Fibroblast of upper back skin (primary cell): ENCODE measurements around the gene GAMT.

Experiments used
- DNase-seq: peaks from one replicate; pipeline ENCODE4 v3.0.0-alpha.2; 2013

The GAMT gene

GRCh38 chr19:1362387-1363257 lies 38.7 kb downstream of the GAMT start:
- DNase-seq = no peak

DNA sequence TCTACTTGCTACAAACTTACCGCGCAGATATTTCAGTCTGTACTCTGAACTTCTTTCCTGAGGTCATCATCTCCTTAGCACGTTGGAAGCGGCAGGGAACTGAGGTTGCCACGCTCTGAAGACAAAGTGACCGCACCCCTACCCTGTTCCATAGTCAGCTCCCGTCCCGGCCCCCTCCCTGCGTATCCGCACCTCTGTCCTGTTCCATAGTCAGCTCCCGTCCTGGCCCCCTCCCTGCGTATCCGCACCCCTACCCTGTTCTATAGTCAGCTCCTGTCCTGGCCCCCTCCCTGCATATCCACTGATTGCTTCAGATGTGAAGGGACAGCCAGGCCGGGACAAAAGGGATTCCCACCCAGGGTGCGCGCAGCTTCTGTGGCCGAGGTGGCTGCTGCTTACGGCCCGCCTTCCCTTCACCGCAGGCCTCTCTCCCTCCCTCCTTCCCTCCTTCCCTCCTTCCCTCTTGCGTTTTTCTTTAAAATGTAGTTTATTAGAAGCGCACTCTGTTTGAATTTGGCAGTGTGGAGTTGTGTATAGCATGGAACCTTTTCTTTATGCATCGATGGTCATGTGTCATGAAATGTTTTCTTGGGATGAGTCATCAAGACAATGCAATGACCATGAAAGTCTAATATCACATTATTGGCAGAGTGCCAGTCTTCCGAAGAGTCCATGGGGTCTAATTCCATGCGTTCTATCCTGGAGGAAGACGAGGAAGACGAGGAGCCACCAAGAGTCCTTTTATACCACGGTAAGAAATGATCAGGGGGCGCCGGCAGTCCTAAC lies 39.5 kb downstream of the GAMT start:
- DNase-seq = peak; percentile 89

GRCh38 chr19:1360818-1361461 lies 40.4 kb downstream of the GAMT start:
- DNase-seq = peak; percentile 84

DNA sequence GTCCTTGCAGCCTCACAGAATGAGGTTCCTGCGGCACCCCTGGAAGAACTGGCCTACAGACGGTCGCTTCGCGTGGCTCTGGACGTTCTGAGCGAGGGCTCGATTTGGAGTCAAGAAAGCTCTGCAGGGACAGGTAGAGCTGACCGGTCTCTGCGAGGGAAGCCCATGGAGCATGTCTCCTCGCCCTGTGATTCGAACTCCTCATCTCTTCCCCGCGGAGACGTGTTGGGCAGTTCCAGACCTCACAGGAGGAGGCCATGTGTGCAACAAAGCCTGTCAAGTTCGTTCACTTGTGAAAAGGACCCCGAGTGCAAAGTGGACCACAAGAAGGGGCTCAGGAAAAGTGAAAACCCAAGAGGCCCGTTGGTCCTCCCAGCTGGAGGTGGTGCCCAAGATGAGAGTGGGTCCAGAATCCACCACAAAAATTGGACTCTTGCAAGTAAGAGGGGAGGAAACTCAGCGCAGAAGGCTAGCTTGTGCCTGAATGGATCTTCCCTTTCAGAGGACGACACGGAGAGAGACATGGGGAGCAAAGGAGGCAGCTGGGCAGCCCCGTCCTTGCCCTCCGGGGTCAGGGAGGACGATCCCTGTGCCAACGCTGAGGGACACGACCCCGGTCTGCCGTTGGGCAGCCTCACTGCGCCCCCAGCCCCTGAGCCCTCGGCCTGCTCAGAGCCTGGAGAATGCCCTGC lies 41.1 kb downstream of the GAMT start:
- DNase-seq = no peak

GRCh38 chr19:1357531-1358109 lies 43.7 kb downstream of the GAMT start:
- no peak for DNase-seq

DNA sequence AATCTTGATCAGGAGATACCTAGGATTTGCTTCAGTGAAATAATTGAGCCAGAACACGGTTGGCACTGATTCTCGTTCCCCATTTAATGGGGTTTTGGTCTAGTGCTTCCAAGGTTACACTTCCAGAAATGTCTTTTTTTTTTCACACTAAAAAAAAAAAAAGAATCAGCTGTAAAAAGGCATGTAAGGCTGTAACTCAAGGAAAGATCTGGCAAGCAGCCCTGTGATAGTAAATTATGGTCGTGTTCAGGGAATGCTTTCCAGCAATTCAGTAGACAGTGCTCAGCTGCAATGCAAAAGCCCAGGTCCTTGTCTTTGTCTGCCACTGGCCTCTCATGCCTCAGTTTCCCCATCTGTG lies 44.9 kb downstream of the GAMT start:
- peak; percentile 76 for DNase-seq

DNA sequence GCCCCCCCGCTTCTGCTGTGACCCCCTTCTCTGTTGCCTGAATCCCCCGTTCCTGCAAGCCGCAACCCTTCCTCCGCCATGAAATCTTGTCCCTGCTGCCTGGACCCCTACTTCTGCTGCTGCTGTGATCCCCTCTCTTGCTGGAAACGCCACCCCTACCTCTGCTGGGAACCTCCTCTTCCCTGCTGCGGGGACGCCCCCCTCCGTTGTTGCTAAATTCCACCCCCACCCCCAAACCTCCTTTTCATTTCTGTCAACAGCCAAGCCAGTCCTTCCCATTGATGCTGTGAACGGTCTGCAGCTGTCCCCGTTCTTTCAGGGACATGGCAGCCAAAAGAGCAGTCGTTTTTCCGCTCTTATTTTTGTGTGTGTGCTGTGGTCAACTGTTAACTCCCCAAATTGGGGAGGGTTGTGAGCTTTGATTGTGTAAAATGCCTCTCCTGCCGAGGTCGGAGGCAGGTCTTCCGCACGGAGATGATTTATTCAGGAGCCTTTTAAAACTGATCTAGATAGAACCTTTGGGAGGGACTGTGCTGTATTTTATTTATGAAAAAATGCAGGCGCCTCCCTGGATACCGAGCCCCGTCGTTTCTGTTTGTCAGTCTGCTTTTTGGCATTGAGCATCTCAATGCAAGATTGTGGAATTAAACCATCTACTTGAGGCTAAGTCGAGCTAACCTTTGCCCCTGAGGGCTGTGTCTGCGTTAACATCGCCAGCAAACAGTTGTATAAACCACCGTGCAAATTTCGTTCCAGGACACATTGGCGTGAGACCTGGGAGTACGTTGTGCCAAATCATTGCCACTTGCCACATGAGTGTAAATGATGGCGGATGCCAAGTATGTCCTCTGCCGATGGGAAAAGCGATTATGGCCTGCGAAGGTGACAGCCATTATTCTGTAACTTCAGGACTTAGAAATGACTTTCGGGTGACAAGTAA lies 45.5 kb downstream of the GAMT start:
- DNase-seq = no peak

DNA sequence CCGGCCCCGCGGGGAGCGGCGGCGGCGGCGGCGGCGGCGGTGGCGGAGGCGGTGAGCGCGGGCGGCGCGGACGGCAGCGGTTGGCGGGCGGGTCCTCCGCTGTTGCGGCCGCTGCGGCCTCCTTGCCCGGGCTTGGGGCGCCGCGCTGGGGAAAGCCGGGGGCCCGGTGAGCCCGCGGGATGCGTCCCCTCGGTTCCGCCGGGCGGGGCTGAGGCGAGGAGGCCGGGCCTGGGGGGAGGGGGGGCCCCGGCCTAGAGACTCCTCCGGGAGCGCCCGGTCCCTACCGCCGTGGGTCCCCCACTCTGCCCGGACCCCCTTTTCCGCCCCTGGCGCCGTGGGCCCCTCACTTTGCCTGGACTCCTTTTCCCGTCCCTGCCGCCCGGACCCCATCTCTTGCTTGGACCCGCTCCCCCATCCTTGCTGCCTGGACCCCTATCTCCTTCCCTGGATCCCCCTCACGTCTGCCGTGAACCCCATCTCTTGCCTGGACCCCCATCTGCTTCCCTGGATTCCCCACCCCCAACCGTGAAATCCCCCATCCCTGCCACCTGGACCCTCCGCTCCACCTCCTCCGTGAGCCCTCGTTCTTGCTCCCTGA lies 46.3 kb downstream of the GAMT start:
- no peak for DNase-seq

GRCh38 chr19:1353144-1353543 lies 48.2 kb downstream of the GAMT start:
- no peak for DNase-seq

- DNase-seq = peak; percentile 38
These were observed 49.9 kb downstream of the GAMT start for GRCh38 chr19:1351381-1351851.

GRCh38 chr19:1350867-1351266 lies 50.5 kb downstream of the GAMT start:
- DNase-seq = no peak

DNA sequence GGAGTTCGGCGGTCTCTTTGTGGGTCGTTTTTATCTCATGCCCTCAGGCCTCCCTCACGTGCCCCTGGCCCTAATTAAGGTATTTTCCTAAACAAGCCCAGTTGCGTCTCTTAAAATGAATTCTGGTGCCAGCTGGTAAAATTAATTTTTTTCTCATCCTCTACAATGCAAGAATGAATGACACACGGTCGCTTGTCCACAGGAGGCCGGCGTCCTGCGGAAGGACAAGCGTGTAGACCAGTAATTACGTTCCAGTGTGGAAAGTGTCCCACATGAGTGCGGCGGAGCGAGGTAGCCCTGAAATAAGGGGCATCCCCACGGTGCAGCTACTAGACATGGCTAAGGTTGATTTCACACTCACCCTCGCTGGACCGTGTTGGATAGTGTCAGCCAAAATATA lies 52.1 kb downstream of the GAMT start:
- DNase-seq = no peak
